MM.1S (cell line): Measurements from ENCODE around the gene SNAI3.

Experiments used
- DNase-seq: peaks from one replicate; pipeline ENCODE4 v3.0.0-alpha.2; 2015
- H2AFZ ChIP-seq: fragments of 300-600 bp; sonication (generic); 2 replicates; pipeline ENCODE4 v1.6.0; 2016; ENCODE audit warnings: antibody characterized with exemption, low read length
- H3F3A ChIP-seq: fragments of 300-600 bp; sonication (generic); 2 replicates; pipeline ENCODE4 v1.6.1; 2016; ENCODE audit warnings: mild to moderate bottlenecking, antibody characterized with exemption, low read length, moderate library complexity, mixed read lengths; ENCODE audit not compliant: insufficient read depth
- H3K27ac ChIP-seq: fragments of 300-600 bp; sonication (generic); 2 replicates; pipeline ENCODE4 v1.5.1; 2016; ENCODE audit warnings: mild to moderate bottlenecking, low read length
- H3K27me3 ChIP-seq: fragments of 300-600 bp; sonication (generic); replicated peaks from 2 replicates; pipeline ENCODE4 v1.6.0; 2016; ENCODE audit warnings: low read length; ENCODE audit not compliant: insufficient read depth
- H3K36me3 ChIP-seq: fragments of 300-600 bp; sonication (generic); replicated peaks from 2 replicates; pipeline ENCODE4 v1.6.1; 2016; ENCODE audit warnings: mild to moderate bottlenecking, low read length, mixed read lengths; ENCODE audit not compliant: insufficient read depth
- H3K4me1 ChIP-seq: fragments of 300-600 bp; sonication (generic); 2 replicates; pipeline ENCODE4 v1.6.1; 2016; ENCODE audit warnings: low read length, mixed read lengths
- H3K4me2 ChIP-seq: fragments of 300-600 bp; sonication (generic); 2 replicates; pipeline ENCODE4 v1.6.0; 2016; ENCODE audit warnings: low read depth, low read length
- H3K4me3 ChIP-seq: fragments of 300-600 bp; sonication (generic); 2 replicates; pipeline ENCODE4 v1.5.1; 2016; ENCODE audit warnings: low read length, mixed read lengths
- H3K79me2 ChIP-seq: fragments of 300-600 bp; sonication (generic); 2 replicates; pipeline ENCODE4 v1.6.1; 2016; ENCODE audit warnings: mixed run types, low read length, mixed read lengths
- H3K9ac ChIP-seq: fragments of 300-600 bp; sonication (generic); 2 replicates; pipeline ENCODE4 v1.6.1; 2016; ENCODE audit warnings: low read length, mixed read lengths
- H3K9me2 ChIP-seq: fragments of 300-600 bp; sonication (generic); replicated peaks from 2 replicates; pipeline ENCODE4 v1.6.1; 2016; ENCODE audit warnings: mild to moderate bottlenecking, low read length, mixed read lengths; ENCODE audit not compliant: insufficient read depth
- H3K9me3 ChIP-seq: fragments of 300-600 bp; sonication (generic); replicated peaks from 2 replicates; pipeline ENCODE4 v1.6.1; 2016; ENCODE audit warnings: mild to moderate bottlenecking, low read length, mixed read lengths; ENCODE audit not compliant: insufficient read depth
- H4K20me1 ChIP-seq: fragments of 300-600 bp; sonication (generic); 2 replicates; pipeline ENCODE4 v1.6.1; 2016; ENCODE audit warnings: mild to moderate bottlenecking, low read length, moderate library complexity, mixed read lengths; ENCODE audit not compliant: insufficient read depth
- CTCF ChIP-seq: fragments of 300-600 bp; sonication (generic); IDR thresholded peaks from 2 replicates; pipeline ENCODE4 v1.5.1; 2016; ENCODE audit warnings: antibody characterized with exemption, low read length, mixed read lengths
- EZH2 ChIP-seq: fragments of 300-600 bp; sonication (generic); optimal IDR thresholded peaks from 2 replicates; pipeline ENCODE3; 2017; ENCODE audit warnings: low read depth, mild to moderate bottlenecking, antibody characterized with exemption, low read length, mixed read lengths
- EZH2phosphoT487 ChIP-seq: fragments of 300-600 bp; sonication (generic); IDR thresholded peaks from 2 replicates; pipeline ENCODE4 v1.6.1; 2018; ENCODE audit warnings: antibody characterized with exemption, low read length

SNAI3 gene

GRCh38 chr16:88699180-88699579 lies 12.9 kb upstream of the SNAI3 start:
- Histone ChIP-seq H3K36me3 (no peaks in the 10 kb centered on the region), H3K79me2 (peaks cover 19% of the 10 kb centered on the region), H3F3A (no peaks in the 10 kb centered on the region; the same call in 1 of the 2 replicates), H2AFZ (no peak overlapping the region), H3K9ac (no peak overlapping the region), H3K27me3 (no peaks in the 10 kb centered on the region), H3K9me3 (no peaks in the 10 kb centered on the region), H3K27ac (no peak overlapping the region), H4K20me1 (no peaks in the 10 kb centered on the region), H3K4me2 (no peak overlapping the region), H3K4me1 (peaks cover 13% of the 10 kb centered on the region), H3K9me2 (no peaks in the 10 kb centered on the region), H3K4me3 (no peak overlapping the region)
- DNase-seq, result no peak
- TF ChIP-seq CTCF (no peak), EZH2 (no peak), EZH2phosphoT487 (no peak)

- Histone ChIP-seq H3K9me3 (no peaks in the 10 kb centered on the region), H3F3A (no peaks in the 10 kb centered on the region; the same call in 1 of the 2 replicates), H3K27ac (no peak overlapping the region), H4K20me1 (no peaks in the 10 kb centered on the region), H3K4me1 (peaks cover 13% of the 10 kb centered on the region), H3K27me3 (no peaks in the 10 kb centered on the region), H2AFZ (no peak overlapping the region), H3K4me3 (no peak overlapping the region), H3K4me2 (no peak overlapping the region), H3K36me3 (no peaks in the 10 kb centered on the region), H3K79me2 (peaks cover 14% of the 10 kb centered on the region), H3K9ac (no peak overlapping the region), H3K9me2 (no peaks in the 10 kb centered on the region)
- DNase-seq, result no peak
- TF ChIP-seq CTCF, result no peak
- TF ChIP-seq EZH2, result no peak
- no peak for TF ChIP-seq EZH2phosphoT487
Measured at GRCh38 chr16:88698646-88699045, 12.3 kb upstream of the SNAI3 start.

- Histone ChIP-seq H3K27me3 (no peaks in the 10 kb centered on the region), H3K4me3 (no peak overlapping the region), H2AFZ (no peak overlapping the region), H4K20me1 (no peaks in the 10 kb centered on the region), H3K9me2 (no peaks in the 10 kb centered on the region), H3K4me1 (peaks cover 13% of the 10 kb centered on the region), H3K4me2 (no peak overlapping the region), H3K36me3 (no peaks in the 10 kb centered on the region), H3K9ac (no peak overlapping the region), H3K9me3 (no peaks in the 10 kb centered on the region), H3K27ac (no peak overlapping the region), H3K79me2 (peaks cover 11% of the 10 kb centered on the region; the same call in 1 of the 2 replicates), H3F3A (no peaks in the 10 kb centered on the region; the same call in 1 of the 2 replicates)
- no peak for DNase-seq
- TF ChIP-seq EZH2, result no peak
- TF ChIP-seq CTCF, result no peak; the same call in 1 of the 2 replicates
- TF ChIP-seq EZH2phosphoT487, result no peak
Measured at GRCh38 chr16:88697831-88698615, 11.7 kb upstream of the SNAI3 start.
